ENCODE results near the gene BCAT1. TPM values are rescaled to one million over a fixed set of nuclear protein-coding genes. Genes with fewer than 3 reads are reported as not detected.

BCAT1 gene
- total RNA-seq, 1 donor from 2014 or later = 35.3 TPM

DNA sequence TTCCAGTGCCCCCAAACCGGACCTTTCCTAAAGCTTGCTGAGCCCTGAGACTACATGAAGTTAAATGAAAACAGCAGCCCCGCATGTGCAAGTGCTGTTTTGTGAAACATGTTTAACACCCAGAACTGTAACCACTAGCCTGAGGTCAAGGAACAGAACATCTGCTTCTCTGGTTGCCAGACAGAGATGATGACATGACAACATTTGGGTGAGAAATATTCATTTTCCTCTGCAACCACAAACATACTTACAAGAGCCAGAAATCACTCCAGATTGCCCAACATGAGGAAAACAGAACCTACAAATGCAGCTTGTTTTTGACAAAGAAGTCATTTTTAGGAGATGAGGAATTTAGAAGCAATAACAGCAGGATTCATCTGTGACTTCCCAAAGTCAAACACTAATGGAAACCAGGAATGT lies 110.4 kb downstream of the BCAT1 start:
- DNase-seq (ENCODE audit: low read depth) (no peak), FAIRE-seq (no peak)
- Histone ChIP-seq H3K4me3 (ENCODE audit: low read depth, low read length) (no peak overlapping the region), H3K27me3 (ENCODE audit: control insufficient read depth, insufficient read depth, low read length) (no peaks in the 10 kb centered on the region), H3K36me3 (ENCODE audit: control insufficient read depth, insufficient read depth, low read length) (no peaks in the 10 kb centered on the region)
- TF ChIP-seq, protein P1, sequence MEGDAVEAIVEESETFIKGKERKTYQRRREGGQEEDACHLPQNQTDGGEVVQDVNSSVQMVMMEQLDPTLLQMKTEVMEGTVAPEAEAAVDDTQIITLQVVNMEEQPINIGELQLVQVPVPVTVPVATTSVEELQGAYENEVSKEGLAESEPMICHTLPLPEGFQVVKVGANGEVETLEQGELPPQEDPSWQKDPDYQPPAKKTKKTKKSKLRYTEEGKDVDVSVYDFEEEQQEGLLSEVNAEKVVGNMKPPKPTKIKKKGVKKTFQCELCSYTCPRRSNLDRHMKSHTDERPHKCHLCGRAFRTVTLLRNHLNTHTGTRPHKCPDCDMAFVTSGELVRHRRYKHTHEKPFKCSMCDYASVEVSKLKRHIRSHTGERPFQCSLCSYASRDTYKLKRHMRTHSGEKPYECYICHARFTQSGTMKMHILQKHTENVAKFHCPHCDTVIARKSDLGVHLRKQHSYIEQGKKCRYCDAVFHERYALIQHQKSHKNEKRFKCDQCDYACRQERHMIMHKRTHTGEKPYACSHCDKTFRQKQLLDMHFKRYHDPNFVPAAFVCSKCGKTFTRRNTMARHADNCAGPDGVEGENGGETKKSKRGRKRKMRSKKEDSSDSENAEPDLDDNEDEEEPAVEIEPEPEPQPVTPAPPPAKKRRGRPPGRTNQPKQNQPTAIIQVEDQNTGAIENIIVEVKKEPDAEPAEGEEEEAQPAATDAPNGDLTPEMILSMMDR (IDR thresholded peaks at IDR 0.05; ENCODE audit: insufficient read depth, low read length, severe bottlenecking) = no peak

GRCh38 chr12:24835377-24835776 lies 113.5 kb downstream of the BCAT1 start:
- Histone ChIP-seq H3K27me3 (ENCODE audit: control insufficient read depth, insufficient read depth, low read length) (no peaks in the 10 kb centered on the region), H3K36me3 (ENCODE audit: control insufficient read depth, insufficient read depth, low read length) (no peaks in the 10 kb centered on the region), H3K4me3 (ENCODE audit: low read depth, low read length) (no peak overlapping the region)
- DNase-seq (ENCODE audit: low read depth) (no peak), FAIRE-seq (no peak)
- TF ChIP-seq, protein P1 (IDR thresholded peaks at IDR 0.05; ENCODE audit: insufficient read depth, low read length, severe bottlenecking) = no peak

GRCh38 chr12:24833513-24833912 lies 115.4 kb downstream of the BCAT1 start:
- FAIRE-seq (no peak), DNase-seq (ENCODE audit: low read depth) (no peak)
- Histone ChIP-seq H3K4me3 (ENCODE audit: low read depth, low read length) (no peak overlapping the region), H3K36me3 (ENCODE audit: control insufficient read depth, insufficient read depth, low read length) (no peaks in the 10 kb centered on the region), H3K27me3 (ENCODE audit: control insufficient read depth, insufficient read depth, low read length) (no peaks in the 10 kb centered on the region)
- TF ChIP-seq, protein P1 (IDR thresholded peaks at IDR 0.05; ENCODE audit: insufficient read depth, low read length, severe bottlenecking) = no peak

- TF ChIP-seq, protein P1 (IDR thresholded peaks at IDR 0.05; ENCODE audit: insufficient read depth, low read length, severe bottlenecking) = no peak
- Histone ChIP-seq H3K36me3 (ENCODE audit: control insufficient read depth, insufficient read depth, low read length) (no peaks in the 10 kb centered on the region), H3K27me3 (ENCODE audit: control insufficient read depth, insufficient read depth, low read length) (no peaks in the 10 kb centered on the region), H3K4me3 (ENCODE audit: low read depth, low read length) (no peak overlapping the region)
- FAIRE-seq (no peak), DNase-seq (ENCODE audit: low read depth) (no peak)
These were observed 124.9 kb downstream of the BCAT1 start for GRCh38 chr12:24823808-24824515.

GRCh38 chr12:24822121-24822899 lies 126.6 kb downstream of the BCAT1 start:
- FAIRE-seq (no peak), DNase-seq (ENCODE audit: low read depth) (peak; percentile 56)
- Histone ChIP-seq H3K27me3 (ENCODE audit: control insufficient read depth, insufficient read depth, low read length) (no peaks in the 10 kb centered on the region), H3K36me3 (ENCODE audit: control insufficient read depth, insufficient read depth, low read length) (no peaks in the 10 kb centered on the region), H3K4me3 (ENCODE audit: low read depth, low read length) (no peak overlapping the region)
- TF ChIP-seq, protein P1 (IDR thresholded peaks at IDR 0.05; ENCODE audit: insufficient read depth, low read length, severe bottlenecking) = no peak

Data from bronchial epithelial cell (primary cell).